GM20431 (cell line): ENCODE results near the gene HEATR5A.
"Not testable (repeated sequence)": the region's sequence is repeated elsewhere in the genome, so short reads cannot be mapped to it uniquely, and the experiment has no call there.

ENCODE experiments used
- in situ Hi-C: fragments of 300-500 bp; cut with MseI, MboI; formaldehyde crosslinking; loops from one replicate; pipeline ENCODE4 v1.15.0; 2020; ENCODE audit warnings: low sequenced_read_pairs; ENCODE audit not compliant: unreplicated experiment

Gene HEATR5A

DNA sequence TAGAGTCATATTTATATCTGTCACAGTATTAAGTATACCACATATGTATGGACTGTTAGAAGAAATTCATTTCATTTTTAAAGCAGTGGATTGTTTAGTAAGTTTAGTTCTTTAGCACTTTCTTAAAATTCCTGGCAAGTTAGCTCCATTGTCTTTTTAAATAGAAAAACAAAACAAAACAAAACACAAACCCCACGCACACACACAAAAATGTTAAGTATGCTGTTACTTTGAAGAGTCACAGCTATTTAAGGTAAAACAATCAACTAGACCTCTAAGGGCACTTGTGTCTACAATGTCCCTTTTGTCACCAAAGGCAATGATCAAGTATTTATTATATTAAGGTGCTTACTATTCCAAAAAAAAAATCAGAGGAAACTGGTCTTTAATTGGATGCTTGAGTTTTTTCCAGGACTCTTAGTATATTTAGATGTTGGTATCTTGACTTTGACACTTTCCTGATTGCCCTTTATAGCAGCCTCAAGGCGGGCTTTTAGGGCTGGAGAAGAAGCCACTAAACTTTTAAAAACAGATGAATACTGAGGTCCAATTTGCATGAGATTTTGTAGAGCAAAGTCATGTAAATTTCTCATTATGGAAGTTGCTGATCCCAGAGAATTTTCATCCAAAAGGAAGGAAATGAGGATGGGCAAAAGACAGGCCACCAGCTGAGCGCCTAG lies 127.3 kb downstream of the HEATR5A start:
- in situ Hi-C loops = no loop called here

DNA sequence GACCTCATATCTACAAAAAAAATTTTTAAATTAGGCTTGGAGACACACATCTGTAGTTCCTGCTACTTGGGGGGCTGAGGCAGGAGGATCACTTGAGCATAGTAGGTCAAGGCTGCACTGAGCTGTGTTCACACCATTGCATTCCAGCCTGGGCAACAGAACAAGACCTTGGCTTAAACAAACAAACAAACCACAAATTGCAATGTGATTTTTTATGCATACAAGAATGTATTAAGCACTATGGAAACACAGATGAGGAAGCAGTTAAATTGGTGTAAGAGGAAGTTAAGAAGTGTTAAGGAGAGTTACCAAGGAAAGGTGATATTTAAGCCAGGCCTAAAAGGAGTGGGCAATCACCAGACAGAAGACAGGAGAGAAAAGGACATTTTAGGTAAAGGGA lies 129.1 kb downstream of the HEATR5A start:
- in situ Hi-C loops = no loop called here

GRCh38 chr14:31287294-31287972 lies 132.9 kb downstream of the HEATR5A start:
- in situ Hi-C loops = no loop called here

- in situ Hi-C loops = no loop called here
These were observed 133.7 kb downstream of the HEATR5A start for GRCh38 chr14:31286456-31287293.

GRCh38 chr14:31283578-31284252 lies 136.6 kb downstream of the HEATR5A start:
- in situ Hi-C loops = no loop called here

GRCh38 chr14:31283153-31283552 lies 137.2 kb downstream of the HEATR5A start:
- in situ Hi-C loops = no loop called here

- in situ Hi-C loops = no loop called here
These were observed 139.5 kb downstream of the HEATR5A start for GRCh38 chr14:31280871-31281220.

- in situ Hi-C loops = no loop called here
These were observed 140.0 kb downstream of the HEATR5A start for GRCh38 chr14:31280132-31280870.

DNA sequence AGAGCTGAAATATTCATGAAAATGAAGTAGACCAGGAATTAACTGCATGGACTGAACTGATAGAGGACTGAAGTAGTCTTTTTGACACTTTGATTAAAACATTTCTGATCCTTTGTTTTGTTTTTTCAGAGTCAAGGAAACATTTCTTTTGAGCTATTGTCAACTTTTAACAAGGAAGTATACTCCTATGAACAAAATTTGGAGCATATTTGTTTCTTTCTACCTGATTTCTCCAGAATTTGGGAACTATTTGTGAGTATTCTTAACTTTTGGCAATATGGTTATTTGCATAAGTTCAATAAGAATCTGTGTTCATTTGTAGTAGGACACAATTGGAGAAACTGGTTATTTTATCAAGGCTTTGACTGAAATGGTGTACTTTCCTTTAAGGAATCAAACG lies 141.5 kb downstream of the HEATR5A start:
- in situ Hi-C loops = no loop called here

DNA sequence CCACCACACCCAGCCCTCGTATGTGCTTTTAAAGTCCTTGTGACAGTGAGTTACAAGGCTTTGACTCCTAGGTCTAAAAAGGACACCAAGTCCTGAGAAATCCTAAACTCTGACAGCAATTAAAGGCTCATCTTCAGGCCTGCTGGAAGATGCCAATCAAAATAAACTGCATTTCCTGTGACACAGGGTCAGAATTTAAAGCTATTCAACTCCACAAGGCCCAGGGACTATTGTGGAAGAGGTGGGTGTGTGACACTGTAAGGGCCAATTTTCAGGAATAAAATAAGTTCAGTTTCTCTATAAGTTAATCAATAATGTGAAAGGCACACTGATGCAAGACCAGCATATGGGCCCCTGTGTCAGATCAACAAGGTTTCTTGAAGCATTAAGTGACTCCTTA lies 143.3 kb downstream of the HEATR5A start:
- in situ Hi-C loops = no loop called here

GRCh38 chr14:31276417-31276816 lies 143.9 kb downstream of the HEATR5A start:
- in situ Hi-C loops = not testable (repeated sequence)

- in situ Hi-C loops = no loop called here
These were observed 144.6 kb downstream of the HEATR5A start for GRCh38 chr14:31275731-31276130.

- in situ Hi-C loops = no loop called here
These were observed 148.7 kb downstream of the HEATR5A start for GRCh38 chr14:31271648-31272047.

DNA sequence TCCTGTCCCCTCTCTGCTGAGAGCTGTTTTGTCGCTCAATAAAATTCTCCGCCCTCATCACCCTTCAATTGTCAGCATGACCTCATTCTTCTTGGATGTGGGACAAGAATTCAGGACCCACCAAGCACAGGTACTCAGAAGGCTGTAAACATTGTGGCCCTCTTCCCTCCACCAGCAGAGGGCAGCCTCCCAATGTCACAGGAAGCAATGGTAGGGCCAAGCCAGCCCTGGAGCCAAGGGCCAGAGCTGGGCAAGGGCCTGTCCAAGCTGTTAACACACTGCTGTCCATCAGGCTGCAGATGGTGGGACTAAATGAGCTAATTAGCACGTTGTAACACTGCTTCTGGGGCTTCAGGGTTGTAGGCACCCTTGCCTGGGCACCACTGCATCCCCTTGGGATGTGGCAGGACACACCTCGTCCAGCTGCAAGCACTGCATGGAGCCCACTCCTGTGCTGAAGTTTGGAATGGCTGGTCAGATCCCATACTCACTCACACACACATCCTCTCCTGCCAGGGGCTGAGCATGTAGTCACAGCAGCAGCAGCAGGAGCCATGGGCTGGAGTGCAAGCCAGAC lies 150.1 kb downstream of the HEATR5A start:
- in situ Hi-C loops = no loop called here

GRCh38 chr14:31269634-31270195 lies 150.6 kb downstream of the HEATR5A start:
- in situ Hi-C loops = no loop called here

GRCh38 chr14:31268216-31268615 lies 152.1 kb downstream of the HEATR5A start:
- in situ Hi-C loops = no loop called here

- in situ Hi-C loops = no loop called here
These were observed 153.7 kb downstream of the HEATR5A start for GRCh38 chr14:31266437-31267331.

- in situ Hi-C loops = no loop called here
These were observed 154.5 kb downstream of the HEATR5A start for GRCh38 chr14:31265701-31266398.
